ENCODE results near the gene ASPG. TPM values are rescaled to one million over a fixed set of nuclear protein-coding genes. Genes with fewer than 3 reads are reported as not detected.

The ASPG gene
- total and polyA plus RNA-seq, 2 of the 13 experiments (the other 11 are each of a cell fraction or from before 2014, with no cell fraction given): not detected

GRCh38 chr14:104087505-104087904 is 2.0 kb downstream of the ASPG start:
- H3K9ac ChIP-seq (ENCODE audit: insufficient read depth, low read depth, low read length): no peak overlapping the region

DNA sequence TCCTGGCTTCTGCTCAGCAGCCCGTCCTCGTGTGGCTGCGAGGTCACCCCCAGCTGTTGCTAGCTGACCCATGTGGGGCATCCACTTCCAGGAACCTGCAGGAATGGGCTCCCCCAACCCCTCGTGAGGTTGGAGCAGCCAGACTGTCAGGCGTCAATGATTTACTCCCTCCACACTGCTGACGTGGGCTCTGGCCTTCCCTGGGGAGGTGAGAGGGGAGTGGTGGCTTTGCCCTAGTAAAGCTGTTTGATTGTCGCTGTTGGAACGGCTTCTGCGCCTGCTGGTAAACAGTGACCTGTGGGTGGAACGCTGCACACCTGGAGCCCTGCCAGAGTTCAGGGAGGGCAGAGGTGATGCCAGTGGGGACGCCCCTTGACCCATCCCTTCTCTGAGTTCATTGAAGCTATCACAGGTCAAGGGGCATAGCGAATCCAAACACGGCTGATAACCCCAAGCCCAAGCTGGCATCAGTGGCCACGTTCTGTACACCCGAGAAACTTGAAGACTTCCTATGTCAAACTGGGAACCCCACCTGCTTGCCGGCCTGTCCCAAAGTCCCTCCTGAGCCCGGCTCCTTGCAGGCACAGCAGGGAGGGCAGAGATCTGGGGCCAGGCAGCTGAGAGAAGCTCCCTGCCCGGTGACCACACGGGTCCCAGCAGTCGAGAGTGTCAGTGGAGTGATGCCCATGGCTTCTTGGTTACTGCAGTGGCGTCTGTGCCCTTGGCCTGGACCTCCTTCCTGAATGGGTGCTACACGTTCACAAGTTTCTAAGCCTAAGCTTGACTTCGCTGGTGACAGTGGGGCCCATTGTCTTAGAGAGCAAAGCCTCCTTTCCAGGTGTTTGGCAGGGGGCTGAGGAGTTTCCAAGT is 2.7 kb downstream of the ASPG start:
- FAIRE-seq: no peak
- BruUV-seq (replicated peaks): no TSS peak
- H3K4me1 ChIP-seq (ENCODE audit: insufficient read depth, low read length): peaks cover 17% of the 10 kb centered on the region
- TF ChIP-seq JDP2 (CRISPR knock-in tag; IDR thresholded peaks at IDR 0.05; ENCODE audit: borderline replicate concordance) (no peak), ZNF383 (CRISPR knock-in tag; IDR thresholded peaks at IDR 0.05; ENCODE audit: borderline replicate concordance) (no peak), NR2C2 (CRISPR knock-in tag; IDR thresholded peaks at IDR 0.05; ENCODE audit: borderline replicate concordance) (peak; percentile 40; the same call in 1 of the 2 replicates), EED (CRISPR knock-in tag; IDR thresholded peaks at IDR 0.05) (no peak), HNRNPL (IDR thresholded peaks at IDR 0.05; ENCODE audit: low read depth, low read length) (0 out of 2 replicates have a peak, but pooled peaks have one; percentile 36), RARA (CRISPR knock-in tag; IDR thresholded peaks at IDR 0.05) (peak; percentile 45; the same call in 1 of the 2 replicates), PATZ1 (CRISPR knock-in tag; IDR thresholded peaks at IDR 0.05) (0 out of 2 replicates have a peak, but pooled peaks have one; percentile 42), FOXP1 (IDR thresholded peaks at IDR 0.05) (no peak), FOXP1 (CRISPR knock-in tag; IDR thresholded peaks at IDR 0.05) (0 out of 2 replicates have a peak, but pooled peaks have one; percentile 11)
- TF ChIP-seq, protein P1, sequence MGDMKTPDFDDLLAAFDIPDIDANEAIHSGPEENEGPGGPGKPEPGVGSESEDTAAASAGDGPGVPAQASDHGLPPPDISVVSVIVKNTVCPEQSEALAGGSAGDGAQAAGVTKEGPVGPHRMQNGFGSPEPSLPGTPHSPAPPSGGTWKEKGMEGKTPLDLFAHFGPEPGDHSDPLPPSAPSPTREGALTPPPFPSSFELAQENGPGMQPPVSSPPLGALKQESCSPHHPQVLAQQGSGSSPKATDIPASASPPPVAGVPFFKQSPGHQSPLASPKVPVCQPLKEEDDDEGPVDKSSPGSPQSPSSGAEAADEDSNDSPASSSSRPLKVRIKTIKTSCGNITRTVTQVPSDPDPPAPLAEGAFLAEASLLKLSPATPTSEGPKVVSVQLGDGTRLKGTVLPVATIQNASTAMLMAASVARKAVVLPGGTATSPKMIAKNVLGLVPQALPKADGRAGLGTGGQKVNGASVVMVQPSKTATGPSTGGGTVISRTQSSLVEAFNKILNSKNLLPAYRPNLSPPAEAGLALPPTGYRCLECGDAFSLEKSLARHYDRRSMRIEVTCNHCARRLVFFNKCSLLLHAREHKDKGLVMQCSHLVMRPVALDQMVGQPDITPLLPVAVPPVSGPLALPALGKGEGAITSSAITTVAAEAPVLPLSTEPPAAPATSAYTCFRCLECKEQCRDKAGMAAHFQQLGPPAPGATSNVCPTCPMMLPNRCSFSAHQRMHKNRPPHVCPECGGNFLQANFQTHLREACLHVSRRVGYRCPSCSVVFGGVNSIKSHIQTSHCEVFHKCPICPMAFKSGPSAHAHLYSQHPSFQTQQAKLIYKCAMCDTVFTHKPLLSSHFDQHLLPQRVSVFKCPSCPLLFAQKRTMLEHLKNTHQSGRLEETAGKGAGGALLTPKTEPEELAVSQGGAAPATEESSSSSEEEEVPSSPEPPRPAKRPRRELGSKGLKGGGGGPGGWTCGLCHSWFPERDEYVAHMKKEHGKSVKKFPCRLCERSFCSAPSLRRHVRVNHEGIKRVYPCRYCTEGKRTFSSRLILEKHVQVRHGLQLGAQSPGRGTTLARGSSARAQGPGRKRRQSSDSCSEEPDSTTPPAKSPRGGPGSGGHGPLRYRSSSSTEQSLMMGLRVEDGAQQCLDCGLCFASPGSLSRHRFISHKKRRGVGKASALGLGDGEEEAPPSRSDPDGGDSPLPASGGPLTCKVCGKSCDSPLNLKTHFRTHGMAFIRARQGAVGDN (CRISPR knock-in tag; IDR thresholded peaks at IDR 0.05): peak; percentile 36

More at GRCh38 chr14:104087505-104087904, 2.0 kb downstream of the ASPG start:
- Histone ChIP-seq H4K20me1 (ENCODE audit: insufficient read depth, low read length) (no peaks in the 10 kb centered on the region), H3K27ac (ENCODE audit: extremely low read length, insufficient read depth, low read length) (no peak overlapping the region), H3K9me3 (ENCODE audit: low read length) (no peaks in the 10 kb centered on the region), H3K27me3 (ENCODE audit: control insufficient read depth in 1 of 2, insufficient read depth in 2 of 2, low read length in 2 of 2) (peaks cover 3 to 39% of the 10 kb centered on the region in 2 experiments), H3K36me3 (replicated peaks in 1 of 2; ENCODE audit: control insufficient read depth in 1 of 2, insufficient read depth in 2 of 2, low read length in 2 of 2) (no peaks in the 10 kb centered on the region), H3K79me2 (ENCODE audit: insufficient read depth, low read length) (no peaks in the 10 kb centered on the region), H2AFZ (ENCODE audit: low read length) (no peak overlapping the region), H3K4me2 (ENCODE audit: low read depth, low read length) (peak overlapping the region; percentile 37; the same call in 1 of the 2 replicates), H3K4me1 (ENCODE audit: insufficient read depth, low read length) (peaks cover 17% of the 10 kb centered on the region), H3K4me3 (replicated peaks in 1 of 3; ENCODE audit: insufficient read depth in 1 of 3, low read depth in 2 of 3, low read length in 3 of 3) (no peak overlapping the region)
- intact Hi-C loops (cut with micrococcal nuclease; ENCODE audit: unreplicated experiment): no loop called here
- DNase-seq (ENCODE audit: low spot score) (no peak), ATAC-seq (no peak), FAIRE-seq (no peak)
- POLR2A ChIA-PET: no interaction called here
- in situ Hi-C loops (cut with HindIII; ENCODE audit: extremely low pct_ligation_motif_present, low pct_unique_long_range_greater_than_20kb): no loop called here
- CTCF ChIA-PET (ENCODE audit: low intra/inter-chr PET ratio, low total read pairs): no interaction called here
- no TSS peak for BruUV-seq (replicated peaks)
- TF ChIP-seq ZNF672 (CRISPR knock-in tag; IDR thresholded peaks at IDR 0.05): no peak
- no peak for TF ChIP-seq ZNF841 (CRISPR knock-in tag; IDR thresholded peaks at IDR 0.05; ENCODE audit: borderline replicate concordance)
- 0 out of 2 replicates have a peak, but pooled peaks have one; percentile 11 for TF ChIP-seq HIVEP1 (CRISPR knock-in tag; IDR thresholded peaks at IDR 0.05)
- WGBS (ENCODE audit: low lambda C conversion rate): no CpG with 5 or more reads among the region's 17 CpGs

More for the DNA sequence above, 2.7 kb downstream of the ASPG start:
- Histone ChIP-seq H3K9me3 (ENCODE audit: low read length) (no peaks in the 10 kb centered on the region), H3K27me3 (ENCODE audit: control insufficient read depth in 1 of 2, insufficient read depth in 2 of 2, low read length in 2 of 2) (peaks cover 3 to 34% of the 10 kb centered on the region in 2 experiments), H3K4me3 (replicated peaks in 1 of 3; ENCODE audit: insufficient read depth in 1 of 3, low read depth in 2 of 3, low read length in 3 of 3) (no peak overlapping the region; a peak in 1 of 6 replicates), H3K9ac (ENCODE audit: insufficient read depth, low read depth, low read length) (no peak overlapping the region), H3K27ac (ENCODE audit: extremely low read length, insufficient read depth, low read length) (no peak overlapping the region), H3K4me2 (ENCODE audit: low read depth, low read length) (peak overlapping the region; percentile 37; the same call in 1 of the 2 replicates), H2AFZ (ENCODE audit: low read length) (no peak overlapping the region), H3K36me3 (replicated peaks in 1 of 2; ENCODE audit: control insufficient read depth in 1 of 2, insufficient read depth in 2 of 2, low read length in 2 of 2) (no peaks in the 10 kb centered on the region), H4K20me1 (ENCODE audit: insufficient read depth, low read length) (no peaks in the 10 kb centered on the region), H3K79me2 (ENCODE audit: insufficient read depth, low read length) (no peaks in the 10 kb centered on the region)
- intact Hi-C loops (cut with micrococcal nuclease; ENCODE audit: unreplicated experiment) (no loop called here), in situ Hi-C loops (cut with HindIII; ENCODE audit: extremely low pct_ligation_motif_present, low pct_unique_long_range_greater_than_20kb) (no loop called here)
- ChIA-PET POLR2A (no interaction called here), CTCF (ENCODE audit: low intra/inter-chr PET ratio, low total read pairs) (no interaction called here)
- ATAC-seq (peak; percentile 52), DNase-seq (ENCODE audit: low spot score) (peak; percentile 17)
- WGBS (ENCODE audit: low lambda C conversion rate): 0% methylated on average over 2 of the region's 23 CpGs

Measured in HepG2 (cell line).